ENCODE measurements around the gene MOGAT3.

Gene MOGAT3, protein sequence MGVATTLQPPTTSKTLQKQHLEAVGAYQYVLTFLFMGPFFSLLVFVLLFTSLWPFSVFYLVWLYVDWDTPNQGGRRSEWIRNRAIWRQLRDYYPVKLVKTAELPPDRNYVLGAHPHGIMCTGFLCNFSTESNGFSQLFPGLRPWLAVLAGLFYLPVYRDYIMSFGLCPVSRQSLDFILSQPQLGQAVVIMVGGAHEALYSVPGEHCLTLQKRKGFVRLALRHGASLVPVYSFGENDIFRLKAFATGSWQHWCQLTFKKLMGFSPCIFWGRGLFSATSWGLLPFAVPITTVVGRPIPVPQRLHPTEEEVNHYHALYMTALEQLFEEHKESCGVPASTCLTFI
- 0 to 0.39 (median 0.04) reads per million in 3 experiments for total RNA-seq

DNA sequence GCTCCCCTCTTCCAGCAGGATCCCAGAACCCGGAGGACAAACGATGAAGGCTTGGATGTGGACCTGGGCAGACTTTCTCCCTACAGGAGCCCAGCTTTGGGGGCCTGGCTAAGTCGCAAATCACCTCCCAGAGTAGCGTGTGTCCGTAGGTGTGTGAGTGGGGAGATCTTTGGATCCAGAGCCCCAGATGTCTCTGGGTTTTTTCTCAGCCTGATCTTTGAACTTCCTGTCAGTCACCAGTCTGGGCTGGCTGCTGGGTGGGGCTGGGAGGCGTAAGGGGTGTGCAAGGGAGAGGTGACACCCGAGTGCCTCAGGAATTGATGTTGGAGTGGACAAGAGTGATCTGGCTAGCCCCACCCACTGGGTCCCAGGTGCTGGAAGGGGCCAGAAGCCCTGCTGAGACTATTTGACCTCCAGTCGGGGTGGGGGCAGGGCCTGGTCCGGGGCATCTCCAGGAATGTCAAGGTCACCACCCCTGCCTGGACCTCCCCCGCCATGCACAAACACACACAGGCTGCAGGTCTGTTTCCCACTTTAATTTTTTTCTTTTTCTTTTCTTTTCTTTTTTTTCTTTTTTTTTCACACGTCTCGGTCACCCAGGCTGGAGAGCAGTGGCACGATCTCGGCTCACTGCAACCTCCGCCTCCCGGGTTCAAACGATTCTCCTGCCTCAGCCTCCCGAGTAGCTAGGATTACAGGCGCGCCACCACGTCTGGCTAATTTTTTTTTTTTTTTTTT, at the start of gene MOGAT3:
Gene MOGAT3, minus strand, starts transcription at position 175 of the 738 bp plus-strand sequence. CDS start 182 bp downstream, outside the sequence.
- no peak for DNase-seq

DNA sequence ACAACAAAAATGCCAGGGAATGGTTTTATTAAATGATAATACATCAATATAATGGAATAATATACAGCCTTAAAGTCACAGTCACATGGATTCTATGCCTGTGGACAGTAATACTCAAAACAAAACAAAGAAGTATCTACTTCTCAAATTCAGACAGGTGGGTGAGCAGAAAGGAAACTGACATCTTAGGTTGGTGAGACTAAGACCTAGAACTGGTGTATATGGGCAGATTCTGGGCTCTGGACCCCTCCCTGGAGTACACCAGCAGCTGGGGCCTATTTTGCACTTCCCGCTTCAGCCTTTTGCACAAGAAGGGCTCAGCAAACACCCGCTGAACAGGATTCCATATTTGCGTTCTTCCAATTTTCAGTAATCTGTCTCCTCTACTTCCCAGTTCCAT, 49.5 kb upstream of the MOGAT3 start:
- no peak for DNase-seq

DNA sequence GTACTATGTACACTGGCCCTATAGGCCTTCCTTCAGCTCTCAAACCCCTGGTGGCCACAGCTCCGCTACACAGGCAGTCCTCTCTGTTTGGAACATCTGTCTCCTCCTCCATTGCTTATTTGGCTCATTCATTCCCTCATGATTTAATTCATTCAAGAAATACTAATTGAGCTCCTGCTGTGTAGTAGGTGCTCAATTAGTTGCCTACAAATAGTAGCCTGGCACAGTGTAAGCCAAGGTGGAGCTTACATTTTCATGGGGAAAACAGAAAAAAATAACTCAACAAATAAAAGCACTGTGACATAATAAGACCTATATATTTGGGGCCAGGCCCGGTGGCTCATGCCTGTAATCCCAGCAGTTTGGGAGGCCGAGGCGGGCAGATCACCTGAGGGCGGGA, 47.4 kb upstream of the MOGAT3 start:
- no peak for DNase-seq

DNA sequence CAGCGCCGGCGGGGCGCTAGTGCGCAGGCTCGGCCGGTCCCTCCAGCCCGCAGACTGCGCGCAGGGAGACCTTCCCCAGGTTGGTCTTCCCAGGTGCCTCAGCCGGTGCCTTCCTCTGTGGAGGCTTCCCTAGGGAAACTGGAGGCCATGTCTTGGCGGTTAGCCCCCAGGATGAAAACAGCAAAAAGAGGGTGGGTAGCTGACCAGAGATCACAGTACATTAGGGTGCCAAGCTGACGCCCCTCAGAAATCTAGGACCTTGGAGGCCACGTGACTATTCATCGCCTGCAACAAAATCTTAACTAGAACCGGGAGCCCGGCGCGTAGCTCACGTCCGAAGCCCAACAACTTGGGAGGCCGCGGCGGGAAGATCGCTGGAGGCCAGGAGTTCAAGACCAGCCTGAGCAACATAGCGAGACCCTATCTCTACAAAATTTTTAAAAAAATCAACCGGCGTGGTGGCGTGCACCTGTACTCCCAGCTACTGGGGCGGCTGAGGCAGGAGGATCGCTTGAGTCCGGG, 44.4 kb upstream of the MOGAT3 start:
- DNase-seq, result no peak

DNA sequence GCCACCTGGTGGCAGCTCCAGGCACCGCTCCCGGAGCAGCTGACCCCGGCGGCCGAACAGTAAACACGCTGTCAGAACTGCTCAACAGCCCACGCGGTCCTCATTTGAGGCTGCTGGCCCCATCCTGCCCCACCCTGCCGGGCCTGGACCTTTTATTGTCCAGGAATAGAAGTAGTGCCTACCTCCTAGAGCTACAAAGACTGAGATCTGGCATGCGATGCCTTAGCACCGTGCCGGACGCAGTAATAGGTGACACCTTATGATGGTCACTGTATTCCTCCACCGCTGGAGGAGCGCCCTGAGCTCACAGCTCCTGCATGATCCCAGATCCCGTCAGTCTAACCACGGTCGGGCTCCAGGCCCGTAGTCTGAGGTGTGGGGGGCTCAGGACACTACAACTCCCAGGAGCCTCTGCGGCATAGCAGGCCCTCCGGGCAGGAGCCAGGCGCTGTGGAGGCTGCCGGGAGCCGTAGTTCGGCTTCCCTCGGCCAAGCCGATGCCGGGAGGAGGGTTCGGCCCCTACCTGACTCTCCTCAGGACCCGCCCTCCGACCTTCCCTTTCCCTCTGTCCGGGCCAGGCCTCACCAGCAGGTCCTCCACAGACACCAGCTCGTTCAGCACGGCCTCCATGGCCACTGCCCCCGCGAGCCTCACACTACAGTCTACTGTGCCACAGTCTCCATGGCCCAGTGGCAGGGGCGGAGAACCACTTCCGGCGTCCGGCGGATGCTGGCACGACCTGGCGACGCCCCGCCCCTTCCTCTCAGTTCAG, 43.7 kb upstream of the MOGAT3 start, which contains the start of gene FIS1:
Gene FIS1, minus strand, starts transcription at position 707 of the 772 bp plus-strand sequence. Its CDS starts 77 bp downstream, at position 630.
- DNase-seq, result peak; percentile 92

DNA sequence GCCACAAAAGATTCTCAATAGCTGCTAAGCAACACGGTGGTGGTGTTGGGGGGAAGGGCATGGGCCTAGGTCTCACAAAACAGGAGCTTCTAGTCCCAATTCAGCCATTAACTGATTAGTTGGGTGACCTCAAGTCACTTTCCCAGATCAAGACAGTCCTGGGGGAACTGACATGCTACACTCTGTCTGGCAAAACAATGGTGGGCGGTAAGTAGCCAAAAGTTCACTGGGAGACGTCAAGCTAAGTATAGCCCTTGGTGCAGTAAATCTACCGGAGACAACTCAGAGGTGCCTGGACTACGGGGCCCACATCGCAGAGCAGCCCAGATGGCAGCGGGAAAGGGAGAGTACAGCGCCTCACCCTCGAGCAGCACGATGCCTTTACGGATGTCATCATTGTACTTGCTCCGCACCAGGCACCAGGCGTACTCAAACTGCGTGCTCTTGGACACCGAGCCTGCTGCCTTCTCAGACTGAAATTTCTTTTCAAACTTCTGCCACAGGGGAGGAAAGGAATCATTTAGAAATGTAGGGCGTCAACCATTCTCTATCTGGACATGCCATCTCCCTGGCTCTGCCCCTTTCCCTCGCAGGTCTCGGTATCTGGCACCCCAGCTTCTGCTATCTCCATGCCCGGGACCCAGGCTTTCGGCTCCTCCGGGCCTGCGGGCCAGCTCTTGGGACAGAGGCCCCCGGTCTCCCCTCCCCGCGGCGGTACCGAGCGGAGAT, 43.0 kb upstream of the MOGAT3 start:
- no peak for DNase-seq

DNA sequence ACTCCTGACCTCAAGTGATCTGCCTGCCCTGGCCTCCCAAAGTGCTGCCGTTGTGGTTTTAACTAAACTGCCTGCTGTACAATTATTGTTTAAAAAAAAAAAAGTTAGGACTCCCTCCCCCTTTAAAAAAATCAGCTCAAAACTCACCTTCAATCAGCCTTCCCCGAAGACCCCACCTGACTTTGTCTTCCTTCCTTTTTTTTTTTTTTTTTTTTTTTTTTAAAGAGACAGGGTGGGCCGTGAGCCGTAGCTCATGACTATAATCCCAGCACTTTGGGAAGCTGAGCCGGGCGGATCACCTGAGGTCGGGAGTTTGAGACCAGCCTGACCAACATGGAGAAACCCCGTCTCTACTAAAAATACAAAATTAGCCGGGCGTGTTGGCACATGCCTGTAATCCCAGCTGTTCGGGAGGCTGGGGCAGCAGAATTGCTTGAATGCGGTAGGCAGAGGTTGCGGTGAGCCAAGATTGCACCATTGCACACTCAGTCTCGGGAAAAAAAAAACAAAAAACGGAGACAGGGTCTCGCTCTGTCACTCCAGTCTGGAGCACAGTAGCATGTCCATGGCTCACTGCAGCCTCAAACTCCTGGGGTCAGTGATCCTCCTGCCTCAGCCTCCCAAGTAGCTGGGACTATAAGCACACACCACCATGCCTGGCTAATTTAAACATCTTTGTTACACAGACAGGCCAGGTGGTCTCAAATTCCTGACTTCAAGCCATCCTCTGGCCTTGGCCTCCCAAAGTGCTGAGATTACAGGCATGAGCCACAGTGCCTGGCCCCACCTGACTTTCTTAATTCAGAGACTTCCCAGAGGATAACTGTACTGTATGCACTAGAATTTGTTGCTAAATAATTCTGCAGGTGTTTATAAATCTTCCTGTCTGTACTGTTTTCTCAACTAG, 40.9 kb upstream of the MOGAT3 start:
- no peak for DNase-seq

DNA sequence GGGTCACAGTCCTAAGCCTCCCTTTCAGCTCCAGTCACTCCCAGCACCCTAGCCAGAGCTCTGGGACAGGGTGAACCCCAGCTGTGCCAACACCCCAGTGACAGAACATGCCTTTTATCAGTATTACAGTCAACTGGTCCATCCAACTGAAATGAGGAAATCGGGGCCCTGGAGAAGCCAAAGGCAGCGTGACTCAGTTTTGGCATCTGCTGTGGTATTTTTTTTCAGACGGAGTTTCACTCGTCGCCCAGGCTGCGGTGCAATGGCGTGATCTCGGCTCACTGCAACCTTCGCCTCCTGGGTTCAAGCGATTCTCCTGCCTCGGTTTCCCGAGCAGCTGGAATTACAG, 40.2 kb upstream of the MOGAT3 start:
- no peak for DNase-seq

DNA sequence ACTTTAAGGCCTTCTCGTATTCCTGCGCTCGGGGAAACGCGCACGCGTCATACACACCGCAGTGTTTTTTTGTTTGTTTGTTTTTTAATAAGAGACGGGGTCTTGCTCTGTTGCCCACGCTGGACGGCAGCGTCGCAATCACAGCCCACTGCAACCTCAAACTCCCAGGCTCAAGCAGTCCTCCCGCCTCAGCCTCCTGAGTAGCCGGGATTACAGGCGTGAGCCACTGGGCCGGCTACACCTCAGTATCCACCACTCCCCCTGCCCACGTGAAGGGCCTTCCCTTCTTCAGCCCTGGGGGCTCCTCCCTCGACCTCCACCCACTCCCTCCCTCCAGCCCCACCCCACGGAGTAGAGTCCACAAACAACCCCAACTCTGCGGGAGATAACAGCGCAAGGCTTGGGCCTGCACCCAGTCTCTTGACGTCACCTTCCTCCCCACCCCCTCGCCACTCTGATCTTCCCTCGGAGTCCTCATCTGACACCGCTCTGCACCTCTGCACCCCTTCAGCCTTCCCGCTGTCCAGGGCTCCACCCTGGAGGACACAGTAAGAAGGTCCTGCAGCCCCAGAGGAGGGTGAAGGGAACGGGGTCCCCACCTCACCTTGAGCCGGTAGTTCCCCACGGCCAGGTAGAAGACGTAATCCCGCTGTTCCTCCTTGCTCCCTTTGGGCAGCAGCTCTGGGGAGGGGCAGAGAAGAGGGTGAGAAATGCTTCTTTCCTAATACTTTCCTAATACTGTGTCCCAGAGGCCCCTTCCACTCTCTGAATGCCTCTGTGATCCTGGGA, 39.6 kb upstream of the MOGAT3 start:
- no peak for DNase-seq

DNA sequence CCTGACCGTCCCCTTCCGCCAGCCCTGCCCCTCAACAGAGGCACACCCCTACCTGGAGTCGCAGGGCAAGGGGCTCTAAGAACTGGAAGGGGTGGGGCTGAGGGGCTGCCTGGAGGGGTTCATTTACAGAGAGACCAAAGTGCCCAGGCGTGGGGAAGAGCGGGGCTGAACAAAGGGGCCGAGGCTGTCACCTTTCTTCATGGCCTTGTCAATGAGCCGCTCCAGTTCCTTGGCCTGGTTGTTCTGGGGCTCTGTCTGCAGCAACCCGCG, 39.0 kb upstream of the MOGAT3 start:
- DNase-seq, result no peak

DNA sequence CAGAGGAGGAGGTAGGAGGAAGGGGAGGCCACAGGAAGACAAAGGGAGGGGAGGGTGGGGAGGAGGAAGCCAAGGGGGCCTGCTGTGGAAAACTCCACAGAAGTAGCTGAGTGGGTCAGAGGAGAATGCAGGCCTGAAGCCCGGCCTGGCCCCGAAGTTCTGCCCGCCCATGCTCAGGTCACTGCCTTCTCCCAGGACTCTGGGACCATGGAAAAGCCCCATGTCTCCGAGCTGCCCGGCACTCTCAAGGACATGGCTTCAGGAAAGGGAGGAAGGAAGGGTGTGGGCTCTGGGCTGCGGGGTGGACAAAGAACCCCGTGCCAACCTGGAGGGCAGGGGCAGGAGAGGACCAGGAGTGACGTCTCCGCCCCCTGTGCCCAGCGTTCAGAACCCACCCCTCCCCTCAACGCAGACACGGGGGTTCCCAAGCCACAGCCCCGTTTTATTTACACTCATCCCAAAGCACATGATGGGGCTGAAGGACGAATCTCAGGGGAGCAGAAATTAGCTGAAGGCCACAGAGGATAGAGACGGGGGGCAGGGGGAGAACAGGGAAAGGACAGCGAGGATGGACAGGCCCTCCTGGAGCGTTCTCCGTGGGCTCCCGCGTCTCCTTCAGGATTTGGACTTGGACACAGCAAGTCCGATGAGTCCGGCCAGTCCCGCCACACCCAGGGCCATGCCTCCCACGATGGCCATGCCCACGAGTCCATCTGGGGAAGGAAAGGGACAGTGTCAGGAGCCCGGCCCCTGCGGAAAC, 38.5 kb upstream of the MOGAT3 start:
- no peak for DNase-seq

DNA sequence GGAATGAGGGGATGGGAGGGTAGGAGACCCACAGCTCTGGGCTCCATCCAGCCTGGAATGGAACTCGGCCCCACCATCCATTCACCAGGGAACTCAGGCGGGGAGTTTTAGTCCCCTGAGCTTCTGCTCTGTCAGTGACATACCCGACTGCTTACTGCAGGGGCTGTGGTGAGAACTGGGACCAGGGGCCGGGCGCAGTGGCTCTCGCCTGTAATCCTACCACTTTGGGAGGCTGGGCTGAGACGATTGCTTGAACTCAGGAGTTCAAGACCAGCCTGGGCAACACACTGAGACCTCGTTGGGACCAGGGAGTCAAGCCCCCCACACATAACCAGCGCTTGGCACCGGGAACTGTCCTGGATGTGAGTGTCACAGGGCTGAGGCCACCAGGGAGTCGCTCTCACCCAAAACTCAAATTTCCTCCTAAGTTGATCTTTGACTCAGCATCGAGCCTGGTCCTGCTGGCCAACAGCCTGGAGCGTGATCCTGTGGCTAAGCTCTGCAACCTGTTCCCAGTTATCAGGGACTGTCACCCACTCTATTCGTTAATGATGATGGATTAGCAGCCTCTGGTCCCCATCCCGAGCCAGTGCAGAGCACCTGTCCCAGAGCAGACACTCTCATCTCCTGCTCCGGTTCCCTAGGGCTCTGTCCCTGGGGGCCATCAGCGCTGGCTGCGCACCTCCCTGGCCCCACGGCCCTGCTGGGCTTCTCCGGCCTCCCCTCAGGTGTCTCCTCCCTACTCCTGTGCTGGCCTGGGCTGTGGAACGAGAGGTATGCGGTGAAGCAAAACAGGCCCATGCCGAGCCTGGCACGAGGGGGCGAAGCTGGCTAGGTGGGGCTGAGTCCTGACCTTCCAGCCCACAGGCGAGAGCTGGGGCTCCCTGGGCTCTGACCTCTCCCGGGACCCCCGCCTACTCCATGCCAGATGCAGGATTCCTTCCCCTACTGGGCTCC, 37.7 kb upstream of the MOGAT3 start:
- DNase-seq, result no peak

DNA sequence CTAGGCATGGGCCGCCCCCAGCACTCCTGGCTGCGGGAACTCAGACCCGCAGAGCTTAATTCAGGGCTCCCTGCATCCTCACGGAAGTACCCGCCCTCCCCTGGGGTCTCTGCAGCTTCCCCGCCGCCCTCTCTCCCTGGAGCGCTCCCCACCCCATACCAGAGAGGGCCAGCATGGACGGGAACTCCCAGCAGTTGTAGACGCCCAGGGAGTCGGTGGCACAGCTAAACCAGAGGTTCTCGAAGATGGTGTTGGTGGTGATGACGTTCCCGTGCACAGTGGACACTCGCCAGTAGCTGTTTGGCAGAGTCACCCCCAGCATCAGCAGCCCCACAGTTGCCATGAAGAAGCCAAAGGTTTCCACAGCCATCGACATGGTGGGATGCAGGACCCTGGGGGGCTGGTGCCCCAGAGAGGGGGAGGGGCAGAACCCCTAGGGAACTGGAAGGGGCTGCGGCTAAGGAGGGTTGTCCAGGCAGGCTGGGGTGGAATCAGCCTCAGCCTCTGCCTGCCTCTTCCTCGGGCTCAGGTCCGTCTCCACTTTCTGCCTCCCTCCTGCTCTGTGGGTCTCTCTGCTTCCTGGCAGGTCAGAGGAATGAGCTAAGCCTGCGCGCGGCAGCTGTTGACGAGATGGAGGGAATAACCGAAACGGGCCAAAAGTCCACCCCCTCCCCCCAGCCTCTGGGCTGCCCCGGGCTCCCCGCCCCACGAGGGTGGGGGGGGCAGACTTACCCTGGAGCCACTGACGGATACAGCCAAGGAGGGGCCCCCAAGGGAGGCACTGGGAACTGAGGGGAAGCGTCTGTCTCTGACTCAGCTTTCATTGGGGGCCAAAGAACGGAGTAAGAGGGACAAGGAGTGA, 36.6 kb upstream of the MOGAT3 start, which contains the start of gene CLDN15:
Gene CLDN15, minus strand, starts transcription at position 597 of the 862 bp plus-strand sequence. Its CDS starts 221 bp downstream, at position 376.
- no peak for DNase-seq

DNA sequence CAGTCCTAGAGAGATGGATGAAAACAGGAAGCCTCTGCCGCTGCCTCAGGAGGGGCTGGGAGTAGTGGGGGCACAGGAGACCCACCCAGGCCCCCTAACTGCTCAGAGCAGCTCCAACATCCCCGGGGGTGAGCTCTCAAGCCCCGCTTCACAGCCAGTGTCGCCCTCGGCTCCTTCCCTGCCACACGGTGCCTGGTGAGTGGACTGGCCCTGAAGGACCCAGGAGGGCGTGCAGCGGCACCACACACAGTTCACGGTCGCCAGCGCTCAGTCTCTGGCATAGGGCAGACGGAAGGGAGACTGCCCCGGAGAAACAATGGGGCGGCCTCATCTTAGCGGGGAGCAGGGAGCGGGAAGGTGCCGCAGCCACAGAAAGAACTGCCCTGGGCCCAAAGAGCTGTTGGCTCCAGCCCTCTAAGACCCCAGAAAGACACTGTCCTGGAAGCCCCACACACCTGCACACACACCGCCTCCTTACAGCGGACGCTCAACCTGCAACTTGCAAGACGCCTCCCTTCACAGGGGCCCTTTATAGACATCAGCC, 35.5 kb upstream of the MOGAT3 start:
- no peak for DNase-seq

DNA sequence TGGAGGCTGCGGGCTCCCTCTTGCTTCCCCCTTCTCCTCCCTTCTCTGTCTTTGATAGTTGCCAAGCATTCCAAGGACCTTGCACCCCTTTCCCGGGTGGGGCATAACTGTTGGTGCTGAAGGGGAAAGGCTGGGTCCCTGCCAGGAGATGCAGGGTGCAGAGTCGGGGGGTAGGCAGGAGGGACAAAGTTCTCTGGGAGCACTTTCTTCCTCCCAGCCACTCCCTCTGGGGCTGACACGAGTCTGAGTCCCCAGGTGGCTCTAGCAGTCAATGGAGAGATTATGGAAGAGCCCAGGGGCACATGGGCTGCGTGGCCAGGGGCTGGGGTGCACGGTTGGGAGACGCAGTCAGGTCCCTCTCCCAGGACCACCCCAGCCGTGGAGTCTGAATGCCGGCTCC, 34.7 kb upstream of the MOGAT3 start:
- DNase-seq, result no peak

DNA sequence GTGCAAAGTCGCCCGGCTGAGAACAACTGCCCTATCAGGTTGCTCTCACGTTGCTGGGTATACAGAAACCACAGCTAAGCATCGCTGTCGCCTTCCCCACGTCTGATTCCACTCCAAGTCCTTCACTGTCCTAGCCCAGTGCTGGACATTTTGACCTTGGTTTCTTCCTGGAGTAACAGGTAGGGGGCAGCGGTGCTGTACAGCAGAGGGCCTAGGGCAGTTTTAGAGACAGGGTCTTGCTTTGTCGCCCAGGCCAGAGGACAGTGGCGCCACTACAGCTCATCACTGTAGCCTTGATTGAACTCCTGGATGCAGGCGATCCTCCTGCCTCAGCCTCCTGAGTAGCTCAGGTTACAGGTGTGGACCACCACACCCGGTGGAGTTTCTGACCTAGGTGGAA, 34.2 kb upstream of the MOGAT3 start:
- DNase-seq, result no peak

DNA sequence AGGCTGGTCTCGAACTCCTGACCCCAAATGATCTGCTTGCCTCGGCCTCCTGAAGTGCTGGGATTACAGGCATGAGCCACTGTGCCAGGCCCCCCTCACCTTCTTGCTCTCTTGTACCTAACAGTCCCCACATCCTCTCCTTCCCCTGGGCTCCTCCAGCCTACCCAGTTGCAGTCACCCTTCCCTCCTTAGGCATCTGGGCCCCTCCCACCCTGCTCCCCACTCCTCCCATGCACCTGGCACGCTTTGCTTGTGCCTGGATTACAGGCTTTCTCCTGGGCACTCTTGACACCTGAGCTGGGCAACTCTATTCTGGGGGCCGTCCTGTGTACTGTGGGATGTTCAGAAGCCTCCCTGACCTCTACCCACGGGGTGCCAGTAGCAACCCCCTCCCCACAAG, 33.8 kb upstream of the MOGAT3 start:
- no peak for DNase-seq

Data from central memory CD4-positive, alpha-beta T cell (primary cell).